Activated naive CD8-positive, alpha-beta T cell treated with anti-CD3 and anti-CD28 coated beads, Interleukin-2, amount 50 U/mL, for 24 hours (primary cell): Measurements from ENCODE around the gene TESMIN.

ENCODE experiments used
- ATAC-seq: fragments of 150-1000 bp; cut with Tn5 transposase; one replicate; pipeline ENCODE4 v1.10.0; 2021
- DNase-seq: peaks from one replicate; pipeline ENCODE4 v3.0.0; 2021
- H3K27ac Mint-ChIP-seq: one replicate; pipeline ENCODE4 v1.8.0; 2021; ENCODE audit warnings: mild to moderate bottlenecking, mixed read lengths
- H3K27me3 Mint-ChIP-seq: one replicate; pipeline ENCODE4 v1.8.0; 2021; ENCODE audit warnings: mixed read lengths
- H3K36me3 Mint-ChIP-seq: one replicate; pipeline ENCODE4 v1.8.0; 2021; ENCODE audit warnings: low read depth, mixed read lengths
- H3K4me1 Mint-ChIP-seq: one replicate; pipeline ENCODE4 v1.8.0; 2021; ENCODE audit warnings: mixed read lengths
- H3K4me3 Mint-ChIP-seq: one replicate; pipeline ENCODE4 v1.8.0; 2021; ENCODE audit warnings: mild to moderate bottlenecking, moderate library complexity, mixed read lengths
- H3K9me3 Mint-ChIP-seq: one replicate; pipeline ENCODE4 v1.8.0; 2021; ENCODE audit warnings: mixed read lengths

Gene TESMIN

DNA sequence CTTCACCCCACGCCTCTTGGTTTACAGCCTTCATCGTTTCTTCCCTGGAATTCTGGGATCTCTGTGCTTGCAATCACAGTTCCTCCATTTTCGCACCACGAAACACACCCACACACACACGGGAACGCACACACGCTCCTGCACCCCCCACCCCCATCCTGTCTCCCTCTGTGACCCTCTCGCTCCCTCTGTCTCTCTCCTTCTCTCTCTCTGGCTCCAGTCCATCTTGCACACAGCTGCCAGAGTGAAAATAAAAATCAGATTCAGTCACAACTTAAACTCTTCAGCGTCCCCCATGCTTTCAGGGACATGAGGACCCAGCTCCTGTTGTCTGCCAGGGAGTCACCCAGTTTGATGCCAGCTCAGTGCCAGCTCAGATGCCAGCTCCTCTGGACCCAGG lies 64.0 kb downstream of the TESMIN start:
- no peaks in the 10 kb centered on the region for H3K9me3 Mint-ChIP-seq
- peaks cover 19% of the 10 kb centered on the region for H3K4me1 Mint-ChIP-seq
- no peak overlapping the region for H3K4me3 Mint-ChIP-seq
- peaks cover 41% of the 10 kb centered on the region for H3K27me3 Mint-ChIP-seq
- H3K27ac Mint-ChIP-seq, result no peak overlapping the region
- no peak for ATAC-seq
- no peaks in the 10 kb centered on the region for H3K36me3 Mint-ChIP-seq
- no peak for DNase-seq

DNA sequence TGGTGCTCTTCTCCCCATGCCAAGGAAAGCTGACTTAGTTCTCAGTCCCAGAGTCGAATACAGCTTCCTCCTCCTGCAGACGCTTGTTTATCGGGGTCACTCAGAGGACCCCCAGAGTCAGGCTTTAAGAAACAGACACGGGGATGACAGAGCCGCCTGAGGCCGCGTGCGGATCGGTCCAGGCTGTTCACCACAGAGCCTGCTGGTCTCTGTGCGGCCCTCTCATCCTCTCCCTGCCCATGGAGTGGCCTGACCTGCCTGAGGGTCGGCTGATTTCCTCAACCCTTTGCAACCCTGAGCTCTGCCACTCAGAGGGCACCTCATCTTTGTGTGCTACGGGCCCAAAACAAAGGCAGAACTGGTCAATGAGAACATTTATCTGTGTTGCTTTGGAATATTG lies 64.8 kb downstream of the TESMIN start:
- Mint-ChIP-seq H3K9me3 (no peaks in the 10 kb centered on the region), H3K4me3 (no peak overlapping the region), H3K36me3 (no peaks in the 10 kb centered on the region), H3K27me3 (peaks cover 41% of the 10 kb centered on the region), H3K27ac (no peak overlapping the region), H3K4me1 (peaks cover 19% of the 10 kb centered on the region)
- ATAC-seq (no peak), DNase-seq (no peak)

DNA sequence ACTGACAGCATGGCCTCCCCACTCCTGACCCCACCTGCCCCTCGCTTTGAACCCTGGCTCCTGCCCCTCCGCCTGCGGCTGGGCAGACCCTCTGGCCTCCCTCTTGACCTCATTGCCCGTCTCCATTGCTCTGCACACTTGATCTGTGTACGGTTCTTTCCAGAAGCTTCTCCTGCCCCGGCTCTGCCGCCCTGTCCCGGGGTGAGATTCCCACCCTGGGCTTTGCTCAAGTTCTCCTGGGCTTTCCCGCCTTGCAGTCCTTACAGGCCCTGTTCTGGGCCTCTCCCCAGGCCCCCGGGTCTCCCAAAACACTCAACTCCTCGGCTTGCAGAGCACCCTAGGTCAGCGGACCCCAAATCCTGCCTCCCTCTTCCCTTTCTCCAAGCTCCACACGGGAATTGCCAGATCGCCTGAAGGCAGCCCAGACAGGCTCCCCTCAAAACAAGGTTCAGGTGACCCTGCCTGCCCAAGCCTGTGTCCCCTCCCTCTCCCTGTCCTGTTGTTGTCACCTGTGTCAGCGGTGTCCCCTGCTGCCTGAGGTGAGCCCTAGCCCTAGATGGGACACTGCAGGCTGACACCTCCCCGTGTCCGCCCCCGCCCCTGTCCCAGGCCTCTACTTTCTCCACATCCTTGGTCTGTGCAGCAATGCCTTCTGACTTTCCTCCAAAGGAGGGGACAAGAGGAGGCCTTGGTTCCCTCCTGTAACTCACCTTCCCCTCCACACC lies 65.5 kb downstream of the TESMIN start:
- H3K27ac Mint-ChIP-seq, result no peak overlapping the region
- ATAC-seq (no peak), DNase-seq (no peak)
- peaks cover 14% of the 10 kb centered on the region for H3K4me1 Mint-ChIP-seq
- H3K27me3 Mint-ChIP-seq, result peaks cover 37% of the 10 kb centered on the region
- H3K9me3 Mint-ChIP-seq, result no peaks in the 10 kb centered on the region
- peak overlapping the region; percentile 22 for H3K4me3 Mint-ChIP-seq
- H3K36me3 Mint-ChIP-seq, result no peaks in the 10 kb centered on the region

DNA sequence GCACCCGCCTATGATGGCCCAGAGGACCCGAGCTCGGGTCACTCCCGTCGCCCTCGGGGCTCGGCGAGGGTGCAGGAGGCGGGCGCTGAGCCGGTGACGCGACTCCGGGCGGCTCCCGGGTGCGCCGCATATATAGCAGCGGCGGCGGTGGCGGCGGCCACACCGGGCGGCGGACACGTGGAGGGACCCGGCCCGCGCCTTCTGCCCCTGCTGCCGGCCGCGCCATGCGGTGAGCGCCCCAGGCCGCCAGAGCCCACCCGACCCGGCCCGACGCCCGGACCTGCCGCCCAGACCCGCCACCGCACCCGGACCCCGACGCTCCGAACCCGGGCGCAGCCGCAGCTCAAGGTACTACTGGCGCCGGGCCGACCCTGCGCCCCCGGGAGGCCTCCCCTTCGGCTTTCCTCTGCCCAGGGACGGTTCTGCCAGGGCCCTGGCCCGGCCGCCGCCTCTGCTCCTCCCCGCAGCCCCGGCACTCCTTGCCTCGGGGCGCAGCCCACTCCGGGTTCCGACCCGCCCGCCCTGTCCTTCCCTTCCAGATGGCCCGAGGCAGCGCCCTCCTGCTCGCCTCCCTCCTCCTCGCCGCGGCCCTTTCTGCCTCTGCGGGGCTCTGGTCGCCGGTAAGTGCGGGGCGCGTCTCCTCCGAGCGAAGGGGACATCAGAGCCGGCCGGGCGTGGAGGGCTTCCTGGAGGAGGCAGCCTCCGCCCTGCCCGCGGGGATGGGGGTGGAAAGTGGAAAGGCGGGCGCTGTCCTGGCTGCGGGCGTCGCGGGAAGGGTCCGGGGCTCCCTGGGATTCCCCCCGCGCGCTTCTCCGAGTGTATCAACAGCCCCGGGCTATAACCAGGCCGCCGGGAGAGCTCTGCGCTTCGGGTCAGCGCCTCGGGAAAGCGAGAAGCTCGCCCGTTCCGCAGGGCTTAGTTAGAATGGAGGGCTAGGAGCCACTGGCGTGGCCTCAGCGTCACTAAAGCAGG lies 66.6 kb downstream of the TESMIN start, which contains the start of gene GAL:
Gene GAL (plus strand): TSS at position 160 of the 972 bp plus-strand sequence. CDS start 380 bp downstream, at position 540.
- ATAC-seq (peak; percentile 47), DNase-seq (peak; percentile 29)
- Mint-ChIP-seq H3K4me1 (peaks cover 5% of the 10 kb centered on the region), H3K9me3 (no peaks in the 10 kb centered on the region), H3K4me3 (peak within 1 kb of the TSS; percentile 22), H3K27me3 (peaks cover 34% of the 10 kb centered on the region), H3K27ac (no peak within 1 kb of the TSS), H3K36me3 (no peaks in the 10 kb centered on the region)

DNA sequence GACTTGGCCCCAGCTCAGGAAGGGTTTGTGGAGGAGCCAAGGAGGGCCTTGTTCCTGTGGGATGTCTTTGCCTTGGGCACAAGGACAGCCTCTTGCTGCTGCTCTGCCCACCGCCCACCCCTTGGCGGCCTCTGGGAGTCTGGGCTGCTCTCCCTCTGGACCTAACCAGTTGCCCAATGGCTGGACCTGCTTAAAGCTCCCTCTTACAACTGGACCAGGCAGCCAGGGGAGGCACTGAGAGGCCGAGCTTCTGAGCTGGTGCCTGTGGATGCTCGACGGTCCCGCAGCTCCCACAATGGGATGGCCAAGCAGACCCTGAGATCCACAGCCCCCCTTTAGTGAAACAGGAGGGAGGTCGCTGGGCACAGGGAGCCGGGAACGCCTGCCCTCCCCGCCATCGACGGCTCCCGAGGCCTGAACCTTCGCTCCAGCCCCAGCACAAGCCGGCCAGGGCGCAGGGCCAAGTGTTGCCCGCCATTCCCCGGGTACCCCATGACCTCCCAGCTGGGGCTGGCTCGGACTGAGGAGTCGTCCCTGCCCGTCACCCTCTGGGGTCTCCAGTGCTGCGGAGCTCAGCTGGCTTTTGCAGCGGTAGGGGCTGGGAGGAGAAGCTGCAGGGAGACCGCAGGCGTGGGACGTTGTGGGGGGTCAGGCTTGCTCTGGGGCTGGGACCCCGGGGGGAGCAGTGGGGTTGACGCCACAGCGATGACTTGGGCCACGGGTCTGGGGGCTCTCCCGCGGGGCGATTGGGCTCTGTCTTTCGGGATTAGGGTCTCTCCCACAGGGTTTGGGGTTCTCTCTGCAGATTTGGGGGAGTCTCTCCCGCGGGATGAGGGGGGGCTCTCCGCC lies 67.6 kb downstream of the TESMIN start:
- H3K27me3 Mint-ChIP-seq, result peaks cover 35% of the 10 kb centered on the region
- DNase-seq (no peak), ATAC-seq (no peak)
- H3K9me3 Mint-ChIP-seq, result no peaks in the 10 kb centered on the region
- no peak overlapping the region for H3K4me3 Mint-ChIP-seq
- H3K4me1 Mint-ChIP-seq, result peaks cover 5% of the 10 kb centered on the region
- H3K36me3 Mint-ChIP-seq, result no peaks in the 10 kb centered on the region
- no peak overlapping the region for H3K27ac Mint-ChIP-seq

DNA sequence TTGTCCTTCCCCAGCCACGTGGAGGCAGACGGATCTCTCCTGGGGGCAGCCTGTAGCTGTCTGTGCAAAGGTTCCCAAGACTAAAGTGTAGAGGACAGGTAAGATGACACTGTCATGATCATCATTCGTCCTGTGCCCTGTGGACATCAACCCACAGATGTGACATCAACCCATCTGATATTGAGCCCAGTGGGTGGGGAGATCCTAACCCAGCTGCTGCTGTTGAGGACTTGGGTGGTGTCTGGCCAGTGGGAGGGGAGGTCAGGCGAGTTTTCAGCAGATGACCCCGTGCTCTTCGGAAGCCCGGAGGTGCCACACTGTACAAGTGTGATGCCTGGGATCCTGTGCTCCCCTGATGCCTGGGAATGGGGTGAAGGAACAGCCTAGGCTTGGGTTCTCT lies 68.2 kb downstream of the TESMIN start:
- ATAC-seq (no peak), DNase-seq (no peak)
- Mint-ChIP-seq H3K36me3 (no peaks in the 10 kb centered on the region), H3K4me3 (no peak overlapping the region), H3K9me3 (no peaks in the 10 kb centered on the region), H3K27ac (no peak overlapping the region), H3K4me1 (peaks cover 5% of the 10 kb centered on the region), H3K27me3 (peaks cover 35% of the 10 kb centered on the region)

DNA sequence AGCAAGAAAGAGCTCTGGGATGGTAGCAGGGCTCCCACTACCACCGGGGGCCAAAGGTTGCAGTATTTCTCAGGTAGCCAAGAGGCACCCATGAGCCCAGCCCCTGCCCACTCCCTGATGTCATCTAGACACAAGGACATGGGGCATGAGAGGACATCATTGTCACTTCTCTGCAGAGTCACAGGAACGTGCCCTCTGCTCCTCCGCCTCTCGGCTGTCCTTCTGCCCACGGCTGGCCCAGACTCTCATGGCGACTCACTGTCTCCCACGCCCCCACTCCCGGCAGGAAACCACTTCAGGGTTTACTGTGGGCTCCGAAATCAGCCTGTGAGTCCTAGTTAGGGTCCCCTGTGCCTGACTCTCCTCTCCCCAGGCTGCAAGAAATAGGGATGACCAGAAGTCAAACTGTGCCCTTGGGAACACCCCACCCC lies 68.8 kb downstream of the TESMIN start:
- peak; percentile 18 for DNase-seq
- no peak for ATAC-seq
- Mint-ChIP-seq H3K27me3 (peaks cover 32% of the 10 kb centered on the region), H3K9me3 (no peaks in the 10 kb centered on the region), H3K4me1 (peaks cover 5% of the 10 kb centered on the region), H3K4me3 (no peak overlapping the region), H3K36me3 (no peaks in the 10 kb centered on the region), H3K27ac (no peak overlapping the region)

DNA sequence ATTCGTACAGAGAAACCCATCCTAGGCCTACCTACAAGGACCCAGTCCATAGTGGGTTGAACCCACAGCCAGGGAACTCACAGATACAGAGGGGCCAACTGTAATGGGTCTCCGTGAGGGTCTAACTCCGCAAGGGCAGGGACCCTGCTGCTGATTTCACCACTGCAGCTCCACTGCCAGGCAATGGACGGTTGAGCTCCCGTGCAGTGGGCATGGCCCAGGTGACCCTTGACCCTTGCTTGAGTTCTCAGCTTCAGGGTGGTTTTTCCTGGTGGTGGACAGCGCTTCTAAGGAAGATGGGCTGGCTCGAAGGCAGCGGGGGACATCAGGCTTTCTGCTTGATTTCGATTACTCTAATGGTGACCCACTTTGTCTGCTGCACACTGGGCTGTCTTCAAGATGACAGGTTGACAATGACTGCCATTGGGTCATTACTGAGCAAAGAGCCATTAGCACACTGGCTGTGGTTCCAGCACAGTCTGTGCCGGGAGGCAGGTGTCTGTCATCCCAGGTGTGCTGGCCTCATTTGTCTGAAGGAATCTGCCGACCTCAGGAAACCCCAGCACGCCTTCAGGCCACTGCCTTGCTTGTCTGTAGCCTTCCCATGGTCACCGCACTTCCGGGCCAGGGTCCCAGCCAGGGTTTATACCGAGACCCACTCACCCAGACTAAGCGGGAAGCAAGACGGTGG lies 70.6 kb downstream of the TESMIN start:
- H3K9me3 Mint-ChIP-seq, result no peaks in the 10 kb centered on the region
- H3K27ac Mint-ChIP-seq, result no peak overlapping the region
- no peaks in the 10 kb centered on the region for H3K36me3 Mint-ChIP-seq
- peaks cover 5% of the 10 kb centered on the region for H3K4me1 Mint-ChIP-seq
- no peak overlapping the region for H3K4me3 Mint-ChIP-seq
- no peak for ATAC-seq
- DNase-seq, result no peak
- peaks cover 14% of the 10 kb centered on the region for H3K27me3 Mint-ChIP-seq

DNA sequence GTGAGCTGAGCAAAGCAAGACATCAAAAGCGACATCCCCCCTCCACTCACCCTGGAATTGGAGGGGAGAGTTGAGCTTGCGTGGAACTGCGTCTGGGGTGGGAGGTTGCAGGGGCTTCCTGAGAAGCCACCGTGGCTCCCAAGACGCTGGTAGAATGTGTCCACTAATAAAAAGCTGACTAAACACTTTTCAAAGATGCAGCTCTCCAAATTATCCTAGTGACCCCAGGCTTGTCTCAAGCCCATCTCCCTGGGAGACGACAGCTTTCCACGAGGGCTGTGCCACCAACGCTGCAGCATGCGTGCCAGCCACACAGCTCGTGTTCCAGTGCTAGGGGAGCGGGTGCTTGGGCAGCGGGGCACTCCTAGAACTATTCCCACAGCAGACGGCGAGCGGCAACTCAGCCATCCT lies 73.3 kb downstream of the TESMIN start:
- Mint-ChIP-seq H3K27ac (no peak overlapping the region), H3K9me3 (no peaks in the 10 kb centered on the region), H3K4me3 (no peak overlapping the region), H3K4me1 (peaks cover 5% of the 10 kb centered on the region), H3K36me3 (no peaks in the 10 kb centered on the region), H3K27me3 (peaks cover 6% of the 10 kb centered on the region)
- DNase-seq, result no peak
- no peak for ATAC-seq

DNA sequence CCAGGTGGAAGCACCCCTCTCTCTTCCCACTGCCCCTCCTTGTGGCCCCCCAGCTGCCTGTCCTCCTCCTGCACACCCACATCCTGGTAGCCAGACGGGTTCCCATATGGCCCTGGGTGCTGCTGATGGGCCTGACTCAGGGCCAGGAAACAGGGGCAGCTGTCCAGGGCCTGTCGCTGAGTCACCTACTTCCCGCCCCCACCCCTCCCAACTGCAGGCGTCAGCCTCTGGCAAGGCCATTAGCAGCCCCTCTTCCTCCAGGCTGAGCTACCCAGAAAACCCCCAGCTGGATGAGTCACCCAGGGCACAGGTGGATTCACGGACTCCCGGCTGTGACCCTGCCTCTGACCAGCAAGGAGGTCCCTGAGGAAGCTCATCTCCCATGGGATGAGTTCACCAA lies 73.9 kb downstream of the TESMIN start:
- Mint-ChIP-seq H3K4me1 (no peaks in the 10 kb centered on the region), H3K36me3 (no peaks in the 10 kb centered on the region), H3K4me3 (no peak overlapping the region), H3K9me3 (no peaks in the 10 kb centered on the region), H3K27me3 (peaks cover 4% of the 10 kb centered on the region), H3K27ac (no peak overlapping the region)
- no peak for ATAC-seq
- no peak for DNase-seq

DNA sequence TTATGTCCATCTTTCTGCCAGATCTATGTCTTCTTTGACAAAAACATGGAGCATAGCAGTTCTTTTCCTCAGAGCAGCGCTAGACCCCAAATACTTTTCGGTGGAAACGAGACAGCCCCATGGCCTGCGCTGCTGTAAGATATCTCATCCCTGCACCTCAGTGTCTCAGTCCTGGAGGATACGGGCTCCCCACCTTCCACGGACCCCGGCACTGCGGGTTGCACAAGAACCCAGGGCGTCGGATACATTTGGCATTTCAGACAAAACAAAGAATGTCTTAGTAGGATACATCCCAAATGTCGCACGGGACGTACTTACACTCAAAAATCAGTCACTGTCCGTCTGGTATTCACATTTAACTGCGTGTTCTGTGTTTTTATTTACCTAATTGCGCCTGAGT lies 76.9 kb downstream of the TESMIN start:
- H3K36me3 Mint-ChIP-seq, result no peaks in the 10 kb centered on the region
- H3K4me1 Mint-ChIP-seq, result no peaks in the 10 kb centered on the region
- ATAC-seq (no peak), DNase-seq (no peak)
- no peak overlapping the region for H3K27ac Mint-ChIP-seq
- H3K27me3 Mint-ChIP-seq, result peaks cover 3% of the 10 kb centered on the region
- no peak overlapping the region for H3K4me3 Mint-ChIP-seq
- H3K9me3 Mint-ChIP-seq, result no peaks in the 10 kb centered on the region

DNA sequence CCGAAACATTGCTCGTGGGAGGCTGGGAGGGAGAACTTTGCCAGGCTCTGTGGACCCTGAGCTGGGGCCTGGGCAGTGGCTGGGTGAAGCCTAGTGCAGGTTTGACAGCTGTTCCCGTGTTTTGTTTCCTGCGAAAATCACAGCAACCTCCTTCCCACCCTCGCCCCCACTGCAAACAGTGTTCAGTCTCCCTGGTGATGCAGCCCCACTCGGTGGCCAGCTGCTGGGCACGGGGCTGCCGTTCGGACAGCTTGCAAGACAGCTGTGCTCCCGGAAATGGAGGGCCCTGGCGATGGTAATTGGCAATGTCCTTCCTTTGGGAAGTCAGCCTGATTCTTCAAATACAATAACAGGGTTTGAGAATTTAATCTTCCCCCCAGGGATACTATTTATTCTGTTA lies 77.3 kb downstream of the TESMIN start:
- DNase-seq (no peak), ATAC-seq (no peak)
- Mint-ChIP-seq H3K4me3 (no peak overlapping the region), H3K4me1 (no peaks in the 10 kb centered on the region), H3K27ac (no peak overlapping the region), H3K27me3 (peaks cover 1% of the 10 kb centered on the region), H3K36me3 (no peaks in the 10 kb centered on the region), H3K9me3 (no peaks in the 10 kb centered on the region)

DNA sequence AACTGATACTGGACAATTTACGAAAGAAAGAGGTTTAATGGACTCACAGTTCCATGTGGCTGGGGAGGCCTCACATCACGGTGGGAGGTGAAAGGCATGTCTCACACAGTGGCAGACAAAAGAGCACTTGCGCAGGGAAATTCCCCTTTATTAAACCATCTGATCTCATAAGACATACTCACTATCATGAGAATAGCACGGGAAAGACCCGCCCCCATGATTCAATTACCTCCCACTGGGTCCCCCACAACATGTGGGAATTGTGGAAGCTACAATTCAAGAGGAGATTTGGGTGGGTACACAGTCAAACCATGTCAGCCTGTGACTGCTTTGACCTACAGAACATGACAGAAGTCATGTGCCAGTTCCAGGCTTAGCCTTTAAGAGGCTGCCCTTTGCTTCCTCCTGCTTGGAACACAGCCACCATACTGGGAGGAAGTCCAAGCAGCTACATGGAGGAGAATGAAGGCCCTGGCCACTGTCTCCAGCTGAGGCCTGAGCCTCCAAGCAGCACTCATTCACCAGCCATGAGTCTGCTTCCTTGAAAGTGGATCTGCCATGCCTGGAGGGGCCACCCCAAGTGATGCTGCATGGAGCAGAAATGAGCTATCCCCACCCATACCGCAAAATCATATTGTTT lies 77.9 kb downstream of the TESMIN start:
- no peak for ATAC-seq
- Mint-ChIP-seq H3K27ac (no peak overlapping the region), H3K4me1 (no peaks in the 10 kb centered on the region), H3K27me3 (peaks cover 1% of the 10 kb centered on the region), H3K36me3 (no peaks in the 10 kb centered on the region), H3K4me3 (no peak overlapping the region), H3K9me3 (no peaks in the 10 kb centered on the region)
- no peak for DNase-seq
